Caco-2 (cell line): ENCODE measurements around the gene RUFY2. TPM values are rescaled to one million over a fixed set of nuclear protein-coding genes. Genes with fewer than 3 reads are reported as not detected.

Source experiments
- BruUV-seq: library from RNA; stranded (reverse); fragments of 400-500 nt; replicated peaks from 2 replicates; lab custom pipeline; 2021; lab: Mats Ljungman, UMichigan
- CTCF ChIA-PET: fragments of 300-600 bp; sonication (Branson Sonifier 250); formaldehyde crosslinking; loops from one replicate; lab custom pipeline; 2022; ENCODE audit warnings: antibody characterized with exemption; lab: Charles Lee
- POLR2A ChIA-PET: fragments of 300-600 bp; sonication (Branson Sonifier 250); formaldehyde crosslinking; loops from one replicate; lab custom pipeline; 2022; ENCODE audit warnings: antibody characterized with exemption; lab: Charles Lee
- DNase-seq, 2 experiments: peaks; one replicate each; pipeline versions ENCODE4 v3.0.0 to v3.0.0-alpha.2; 2020 to 2022
- H3K27me3 ChIP-seq: replicated peaks from 2 replicates; pipeline ENCODE4 v1.6.0; 2011; ENCODE audit warnings: low read length; ENCODE audit not compliant: control insufficient read depth, insufficient read depth
- H3K36me3 ChIP-seq: 2 replicates; pipeline ENCODE4 v1.5.1; 2011; ENCODE audit warnings: low read length; ENCODE audit not compliant: control insufficient read depth, insufficient read depth
- H3K4me1 ChIP-seq: fragments of 250-450 bp; sonication (Bioruptor Pico); 2 replicates; pipeline ENCODE4 v1.5.1; 2020; ENCODE audit warnings: mild to moderate bottlenecking
- H3K4me3 ChIP-seq: 2 replicates; pipeline ENCODE4 v1.5.1; 2011; ENCODE audit warnings: low read depth, mild to moderate bottlenecking, control low read depth, low read length
- H3K9me3 ChIP-seq: fragments of 250-450 bp; sonication (Bioruptor Pico); 2 replicates; pipeline ENCODE4 v1.5.1; 2020; ENCODE audit warnings: mild to moderate bottlenecking, moderate library complexity
- H3K27ac Mint-ChIP-seq: one replicate; pipeline ENCODE4 v1.8.0; 2022; ENCODE audit warnings: mixed read lengths; ENCODE audit not compliant: unreplicated experiment
- H3K27me3 Mint-ChIP-seq: one replicate; pipeline ENCODE4 v1.8.0; 2022; ENCODE audit warnings: mixed read lengths; ENCODE audit not compliant: insufficient read depth, unreplicated experiment
- H3K36me3 Mint-ChIP-seq: one replicate; pipeline ENCODE4 v1.8.0; 2022; ENCODE audit warnings: mild to moderate bottlenecking, mixed read lengths; ENCODE audit not compliant: insufficient read depth, unreplicated experiment
- H3K4me1 Mint-ChIP-seq: one replicate; pipeline ENCODE4 v1.8.0; 2022; ENCODE audit warnings: low read depth, mixed read lengths; ENCODE audit not compliant: unreplicated experiment
- H3K4me3 Mint-ChIP-seq: one replicate; pipeline ENCODE4 v1.8.0; 2022; ENCODE audit warnings: mild to moderate bottlenecking, moderate library complexity, mixed read lengths; ENCODE audit not compliant: unreplicated experiment
- H3K9me3 Mint-ChIP-seq: one replicate; pipeline ENCODE4 v1.8.0; 2022; ENCODE audit warnings: mixed read lengths; ENCODE audit not compliant: unreplicated experiment
- intact Hi-C: fragments of 100-400 bp; cut with micrococcal nuclease; formaldehyde crosslinking; loops from one replicate; pipeline ENCODE4 v1.10.0; 2022; ENCODE audit not compliant: unreplicated experiment
- total RNA-seq: library from RNA; stranded (reverse); gene quantifications from 2 replicates; pipeline ENCODE4 v1.2.3, GENCODE V29; 2022
- TF ChIP-seq, protein P1 (sequence below), 2 experiments: fragments of 200-600 bp in 1 of 2; IDR thresholded peaks; 1 replicate in 1 of 2; 2 replicates in 1 of 2; pipeline versions ENCODE4 v1.5.1 to v1.8.0; 2011 to 2022; ENCODE audit warnings: antibody characterized with exemption in 1 of 2, control low read depth in 1 of 2, inconsistent platforms in 1 of 2, low read depth in 1 of 2, low read length in 1 of 2, mild to moderate bottlenecking in 1 of 2, moderate library complexity in 1 of 2; ENCODE audit not compliant: insufficient read depth in 1 of 2, severe bottlenecking in 1 of 2, unreplicated experiment in 1 of 2

The RUFY2 gene
- total RNA-seq, 1 experiment from 2014 or later, result 44.0 TPM

DNA sequence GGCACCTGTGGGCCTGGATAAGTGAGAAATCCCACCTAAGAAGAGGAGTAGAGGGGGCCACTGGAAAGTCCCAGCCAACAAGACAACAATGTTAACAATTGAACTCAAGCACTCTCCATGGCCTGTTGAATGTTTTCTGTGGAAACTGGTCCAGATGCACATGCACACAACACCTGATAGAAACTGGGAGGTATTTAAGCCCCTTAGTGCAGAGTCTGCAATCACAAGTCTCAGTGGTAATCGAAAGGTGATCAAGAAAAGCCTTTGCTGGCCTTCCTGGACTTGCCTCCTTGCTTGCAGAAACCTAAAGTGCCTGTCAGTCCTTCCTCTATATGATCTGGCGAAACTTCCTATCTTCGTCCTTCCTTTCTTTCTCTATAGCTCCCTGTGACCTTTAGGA, 105.8 kb downstream of the RUFY2 start:
- Mint-ChIP-seq H3K27ac (no peak overlapping the region), H3K4me3 (no peak overlapping the region), H3K4me1 (peaks cover 15% of the 10 kb centered on the region), H3K9me3 (no peaks in the 10 kb centered on the region), H3K27me3 (no peaks in the 10 kb centered on the region), H3K36me3 (no peaks in the 10 kb centered on the region)
- peaks cover 14% of the 10 kb centered on the region for H3K4me1 ChIP-seq
- POLR2A ChIA-PET, result no interaction called here
- CTCF ChIA-PET, result interaction anchor here (0.6 to 2.2 kb wide), 6 partner anchors 32 to 446 kb away, joined by 3 to 56 read pairs (median 8); partner anchors contain the start of gene PBLD
- no peaks in the 10 kb centered on the region for H3K36me3 ChIP-seq
- no peak for DNase-seq
- BruUV-seq, result no TSS peak
- intact Hi-C loops, result loop anchor here (5.0 to 10.0 kb wide), 2 partner anchors 69 to 516 kb away; partner anchors contain the start of gene ATOH7
- TF ChIP-seq, protein P1, sequence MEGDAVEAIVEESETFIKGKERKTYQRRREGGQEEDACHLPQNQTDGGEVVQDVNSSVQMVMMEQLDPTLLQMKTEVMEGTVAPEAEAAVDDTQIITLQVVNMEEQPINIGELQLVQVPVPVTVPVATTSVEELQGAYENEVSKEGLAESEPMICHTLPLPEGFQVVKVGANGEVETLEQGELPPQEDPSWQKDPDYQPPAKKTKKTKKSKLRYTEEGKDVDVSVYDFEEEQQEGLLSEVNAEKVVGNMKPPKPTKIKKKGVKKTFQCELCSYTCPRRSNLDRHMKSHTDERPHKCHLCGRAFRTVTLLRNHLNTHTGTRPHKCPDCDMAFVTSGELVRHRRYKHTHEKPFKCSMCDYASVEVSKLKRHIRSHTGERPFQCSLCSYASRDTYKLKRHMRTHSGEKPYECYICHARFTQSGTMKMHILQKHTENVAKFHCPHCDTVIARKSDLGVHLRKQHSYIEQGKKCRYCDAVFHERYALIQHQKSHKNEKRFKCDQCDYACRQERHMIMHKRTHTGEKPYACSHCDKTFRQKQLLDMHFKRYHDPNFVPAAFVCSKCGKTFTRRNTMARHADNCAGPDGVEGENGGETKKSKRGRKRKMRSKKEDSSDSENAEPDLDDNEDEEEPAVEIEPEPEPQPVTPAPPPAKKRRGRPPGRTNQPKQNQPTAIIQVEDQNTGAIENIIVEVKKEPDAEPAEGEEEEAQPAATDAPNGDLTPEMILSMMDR (IDR thresholded peaks at IDR 0.05; ENCODE audit: insufficient read depth in 1 of 2, low read depth in 1 of 2, low read length in 1 of 2, severe bottlenecking in 1 of 2, unreplicated experiment in 1 of 2), result no peak
- H3K4me3 ChIP-seq, result no peak overlapping the region
- H3K27me3 ChIP-seq, result no peaks in the 10 kb centered on the region
- H3K9me3 ChIP-seq, result no peaks in the 10 kb centered on the region

DNA sequence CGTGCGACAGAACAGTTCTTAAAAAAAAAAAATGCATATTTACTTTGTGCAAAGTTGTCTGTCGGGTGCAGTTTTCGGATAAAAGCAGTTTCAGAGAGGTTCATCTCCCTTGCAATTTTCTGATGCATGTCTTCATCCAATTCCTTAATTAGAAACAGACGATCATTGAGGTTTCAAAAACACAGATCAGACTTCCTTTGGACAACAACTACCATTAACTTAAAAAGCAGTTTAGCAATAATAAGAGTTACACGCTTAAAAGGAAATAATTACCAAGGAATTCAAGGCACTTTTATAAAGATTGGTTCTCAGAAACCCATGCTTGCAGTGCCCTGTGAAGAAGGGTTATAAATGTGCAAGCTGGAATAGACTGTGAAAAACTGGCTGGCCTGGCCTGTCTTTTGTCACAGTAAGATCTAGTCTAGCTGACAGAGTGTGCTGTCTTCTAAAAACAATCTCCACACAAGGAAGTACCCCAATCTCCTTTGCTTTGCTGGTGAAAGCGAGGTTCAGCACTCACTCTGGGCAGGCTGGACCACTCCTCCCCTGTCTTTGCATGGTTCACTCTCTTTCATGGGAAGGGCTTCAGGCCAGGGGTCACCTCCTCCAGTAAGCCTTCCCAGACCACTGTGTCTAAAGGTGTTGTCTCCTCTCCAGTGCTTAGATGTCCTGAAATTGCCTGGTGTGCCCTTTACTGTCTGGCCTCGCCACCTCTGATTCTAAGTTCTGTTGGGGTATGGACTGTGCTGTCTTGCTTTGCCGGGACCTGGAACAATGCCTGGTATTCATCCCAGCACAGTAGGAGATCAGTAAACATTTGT, 110.0 kb downstream of the RUFY2 start:
- CTCF ChIA-PET, result no interaction called here

More for the DNA sequence above, 110.0 kb downstream of the RUFY2 start:
- BruUV-seq, result no TSS peak
- H3K4me1 Mint-ChIP-seq, result peaks cover 6% of the 10 kb centered on the region
- TF ChIP-seq, protein P1 (IDR thresholded peaks at IDR 0.05; ENCODE audit: insufficient read depth in 1 of 2, low read depth in 1 of 2, low read length in 1 of 2, severe bottlenecking in 1 of 2, unreplicated experiment in 1 of 2), result no peak
- no peaks in the 10 kb centered on the region for H3K27me3 Mint-ChIP-seq
- POLR2A ChIA-PET, result no interaction called here
- Histone ChIP-seq H3K27me3 (no peaks in the 10 kb centered on the region), H3K4me1 (peaks cover 4% of the 10 kb centered on the region), H3K4me3 (no peak overlapping the region), H3K36me3 (no peaks in the 10 kb centered on the region), H3K9me3 (no peaks in the 10 kb centered on the region)
- no peak overlapping the region for H3K27ac Mint-ChIP-seq
- H3K9me3 Mint-ChIP-seq, result no peaks in the 10 kb centered on the region
- no peak overlapping the region for H3K4me3 Mint-ChIP-seq
- no peak for DNase-seq
- H3K36me3 Mint-ChIP-seq, result no peaks in the 10 kb centered on the region
- intact Hi-C loops, result no loop called here

Other genes starting within 250 kb of the RUFY2 start
- 0.21 and 0.54 TPM in 2 replicates for gene ATOH7, start 175.2 kb downstream of the RUFY2 start, total RNA-seq
- gene HNRNPH3, start 75.2 kb downstream of the RUFY2 start, total RNA-seq, result 262 and 283 TPM in 2 replicates
- gene PBLD, start 74.3 kb downstream of the RUFY2 start, total RNA-seq, result 13.2 and 15.3 TPM in 2 replicates
- gene DNA2, start 64.7 kb upstream of the RUFY2 start, total RNA-seq, result 85.5 and 88.1 TPM in 2 replicates
- 57.3 and 60.0 TPM in 2 replicates for gene SLC25A16, start 120.2 kb upstream of the RUFY2 start, total RNA-seq
- 18.6 and 19.1 TPM in 2 replicates for gene TET1, start 153.1 kb upstream of the RUFY2 start, total RNA-seq